Measurements from ENCODE around the gene MYO7A. TPM values are rescaled to one million over a fixed set of nuclear protein-coding genes. Genes with fewer than 3 reads are reported as not detected.

The MYO7A gene
- total RNA-seq, 4 donors from 2014 or later: 11.7 to 26.4 (median 17.7) TPM

DNA sequence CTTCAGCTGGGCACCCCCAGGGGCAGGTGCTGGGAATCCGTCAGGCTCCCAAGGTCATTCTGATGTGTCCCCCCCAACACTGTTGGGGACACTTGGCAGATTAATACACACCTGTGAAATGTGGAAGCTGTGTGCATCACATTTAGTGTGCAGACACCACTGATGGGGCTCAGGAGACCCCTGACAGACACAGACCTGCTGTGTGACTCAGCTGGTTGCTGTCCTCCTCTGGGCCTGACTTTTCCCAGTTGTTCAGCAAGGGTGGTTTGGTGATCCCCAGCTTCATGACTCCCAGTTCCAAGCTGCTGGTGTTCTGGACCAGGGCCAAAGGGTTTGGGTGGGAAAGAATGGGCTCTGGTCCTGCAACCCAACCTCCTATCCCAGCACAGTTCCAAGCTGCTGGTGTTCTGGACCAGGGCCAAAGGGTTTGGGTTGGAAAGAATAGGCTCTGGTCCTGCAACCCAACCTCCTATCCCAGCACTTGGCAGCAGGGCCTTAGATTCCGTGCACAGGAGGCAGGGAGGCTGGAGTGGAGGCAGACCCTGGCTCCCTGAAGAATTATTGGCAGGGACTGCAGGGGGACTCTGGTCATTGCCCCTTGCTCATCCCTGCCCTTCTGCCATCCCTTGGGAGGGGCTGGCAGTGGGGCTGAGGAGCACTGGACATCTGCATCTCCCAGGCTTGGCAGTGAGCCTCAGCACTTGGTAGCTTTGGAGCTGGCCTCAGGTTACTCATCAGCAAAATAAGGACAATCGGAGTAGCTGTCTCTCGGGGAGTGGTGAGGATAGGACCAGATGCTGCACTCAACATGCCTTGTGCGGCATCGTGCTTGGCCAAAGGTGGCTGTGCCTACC is 33.8 kb upstream of the MYO7A start:
- TF ChIP-seq, protein P1, sequence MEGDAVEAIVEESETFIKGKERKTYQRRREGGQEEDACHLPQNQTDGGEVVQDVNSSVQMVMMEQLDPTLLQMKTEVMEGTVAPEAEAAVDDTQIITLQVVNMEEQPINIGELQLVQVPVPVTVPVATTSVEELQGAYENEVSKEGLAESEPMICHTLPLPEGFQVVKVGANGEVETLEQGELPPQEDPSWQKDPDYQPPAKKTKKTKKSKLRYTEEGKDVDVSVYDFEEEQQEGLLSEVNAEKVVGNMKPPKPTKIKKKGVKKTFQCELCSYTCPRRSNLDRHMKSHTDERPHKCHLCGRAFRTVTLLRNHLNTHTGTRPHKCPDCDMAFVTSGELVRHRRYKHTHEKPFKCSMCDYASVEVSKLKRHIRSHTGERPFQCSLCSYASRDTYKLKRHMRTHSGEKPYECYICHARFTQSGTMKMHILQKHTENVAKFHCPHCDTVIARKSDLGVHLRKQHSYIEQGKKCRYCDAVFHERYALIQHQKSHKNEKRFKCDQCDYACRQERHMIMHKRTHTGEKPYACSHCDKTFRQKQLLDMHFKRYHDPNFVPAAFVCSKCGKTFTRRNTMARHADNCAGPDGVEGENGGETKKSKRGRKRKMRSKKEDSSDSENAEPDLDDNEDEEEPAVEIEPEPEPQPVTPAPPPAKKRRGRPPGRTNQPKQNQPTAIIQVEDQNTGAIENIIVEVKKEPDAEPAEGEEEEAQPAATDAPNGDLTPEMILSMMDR (IDR thresholded peaks at IDR 0.05; ENCODE audit: low read depth): no peak

DNA sequence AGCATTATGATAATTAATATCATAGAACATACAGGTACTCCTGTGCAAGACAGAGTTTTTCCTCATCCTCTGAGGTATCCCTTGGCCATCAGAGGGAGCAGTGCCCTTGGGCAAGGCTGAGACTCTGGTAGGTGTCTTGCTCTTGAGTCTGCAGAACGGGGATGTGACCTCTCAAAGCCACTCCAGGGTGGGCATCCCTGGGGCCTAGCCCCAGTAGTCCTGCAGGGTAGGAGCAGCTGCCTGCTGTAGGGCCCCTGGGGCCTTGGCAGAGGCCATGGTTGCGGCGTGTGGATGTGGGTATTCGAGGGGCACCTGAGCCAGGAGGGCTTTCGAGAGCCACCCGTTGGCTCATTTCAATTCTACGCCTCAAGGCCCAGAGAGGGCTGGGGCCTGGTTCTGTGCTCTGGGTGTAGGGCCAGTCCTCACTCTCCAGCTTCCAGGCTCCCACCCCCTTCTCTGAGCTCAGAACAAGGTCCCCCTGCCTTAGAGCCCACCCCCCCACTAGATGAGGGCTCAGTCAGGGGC is 33.1 kb upstream of the MYO7A start:
- TF ChIP-seq, protein P1 (IDR thresholded peaks at IDR 0.05; ENCODE audit: low read depth): no peak

DNA sequence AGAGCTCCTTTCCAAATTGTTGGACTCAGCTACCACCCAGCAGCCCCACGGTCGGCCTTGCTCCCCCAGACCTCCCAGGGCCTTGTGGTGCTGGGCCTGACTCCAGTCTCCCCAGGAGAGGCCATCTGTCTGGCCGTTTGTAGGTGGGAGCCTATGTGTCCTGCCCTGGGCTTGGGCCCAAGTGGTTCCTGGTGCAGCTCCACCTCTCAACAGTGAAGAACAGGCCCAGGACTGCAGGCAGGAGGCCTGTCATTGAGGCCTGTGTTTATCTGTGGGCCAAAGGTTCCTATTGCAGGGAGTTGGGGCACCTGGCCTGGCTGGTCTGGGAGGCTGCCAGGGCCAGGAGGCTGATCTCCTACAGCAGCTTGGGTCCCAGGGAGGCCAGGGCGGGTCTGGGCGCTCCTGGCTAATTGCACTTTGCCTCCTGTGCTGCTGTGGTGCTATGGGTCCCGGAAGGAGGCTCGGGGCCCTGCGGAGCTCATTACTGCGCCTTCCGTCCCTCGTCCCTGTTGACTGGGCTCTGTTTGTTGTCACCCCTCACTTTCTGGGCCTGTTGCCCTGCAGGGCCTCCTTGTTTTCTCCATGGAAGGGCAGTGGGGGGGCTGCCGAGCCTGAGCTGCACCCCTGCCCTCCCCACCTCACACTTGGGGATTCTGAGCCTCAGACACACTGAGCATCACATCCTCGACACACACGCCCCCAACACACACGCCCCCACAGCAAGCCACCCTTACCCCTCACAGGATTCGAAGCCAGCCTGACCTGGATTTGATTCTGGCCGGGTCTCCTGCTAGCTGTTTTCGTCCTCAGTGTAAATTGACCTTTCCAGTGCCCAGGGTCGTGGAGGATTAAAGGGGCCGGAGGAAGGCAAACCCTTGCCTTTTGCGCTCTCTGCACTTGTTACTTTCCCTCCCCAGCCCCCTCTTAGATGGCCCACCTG is 32.2 kb upstream of the MYO7A start:
- TF ChIP-seq, protein P1 (IDR thresholded peaks at IDR 0.05; ENCODE audit: low read depth): no peak

DNA sequence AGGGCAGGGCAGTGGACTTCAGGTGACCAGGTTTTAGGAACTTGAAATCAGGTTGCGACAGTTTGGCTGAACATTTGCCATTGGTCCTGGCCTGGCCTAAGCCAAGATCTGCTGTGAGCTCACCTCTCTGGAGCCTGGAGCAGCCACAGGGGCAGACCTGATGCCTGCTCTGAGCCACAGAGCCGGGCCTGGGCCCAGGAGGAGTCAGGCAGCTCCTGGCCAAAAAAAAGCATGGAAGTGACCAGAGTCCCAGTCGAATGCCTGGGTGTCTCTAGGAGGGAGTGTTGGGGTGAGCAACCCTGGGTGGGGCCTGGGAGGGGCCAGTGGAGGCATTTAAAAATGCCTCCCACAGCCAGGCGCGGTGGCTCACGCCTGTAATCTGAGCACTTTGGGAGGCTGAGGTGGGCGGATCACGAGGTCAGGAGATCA is 31.4 kb upstream of the MYO7A start:
- TF ChIP-seq, protein P1 (IDR thresholded peaks at IDR 0.05; ENCODE audit: low read depth): no peak

DNA sequence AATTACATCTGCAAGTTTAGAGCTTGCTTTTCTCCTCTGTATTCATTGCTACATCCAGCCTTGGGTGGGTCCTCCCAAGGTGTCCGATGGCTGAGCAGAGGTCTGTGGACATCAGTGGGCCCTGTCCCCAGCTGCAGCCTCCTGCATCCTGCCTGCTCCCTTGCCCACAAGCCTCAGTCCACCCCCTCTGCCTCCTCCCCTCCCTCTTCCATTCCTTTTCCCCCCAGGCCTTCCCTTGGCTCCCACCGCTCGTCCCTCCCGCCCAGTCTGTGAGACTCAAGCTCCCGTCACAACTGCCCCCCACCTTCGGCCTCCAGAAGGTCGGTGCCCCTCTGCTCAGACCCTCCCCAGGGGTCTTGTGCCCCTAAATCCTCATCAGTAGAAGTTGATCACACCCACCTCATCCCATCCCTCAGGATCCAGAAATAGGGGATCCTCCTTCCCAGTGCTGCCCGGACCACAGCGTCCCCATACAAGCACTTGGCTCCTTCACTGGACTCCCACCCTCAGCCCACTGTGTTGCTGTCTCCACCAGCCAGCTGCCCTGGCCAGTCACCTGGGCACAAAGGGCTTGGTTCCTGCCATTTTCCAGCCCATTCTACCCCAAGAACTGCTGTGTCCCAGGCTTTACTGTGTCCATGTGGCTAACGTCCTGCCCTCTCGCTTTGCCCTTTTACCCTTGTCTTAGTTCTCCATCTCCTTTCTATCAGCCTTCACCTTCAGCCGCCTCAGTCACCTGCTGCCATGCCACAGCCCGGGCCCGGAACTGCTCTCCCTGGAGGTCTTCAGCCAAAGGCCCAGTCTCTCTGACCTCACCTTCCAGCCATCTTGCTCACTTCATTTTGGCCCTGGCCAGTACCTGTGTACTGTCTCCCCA is 27.6 kb upstream of the MYO7A start:
- TF ChIP-seq, protein P1 (IDR thresholded peaks at IDR 0.05; ENCODE audit: low read depth): no peak

DNA sequence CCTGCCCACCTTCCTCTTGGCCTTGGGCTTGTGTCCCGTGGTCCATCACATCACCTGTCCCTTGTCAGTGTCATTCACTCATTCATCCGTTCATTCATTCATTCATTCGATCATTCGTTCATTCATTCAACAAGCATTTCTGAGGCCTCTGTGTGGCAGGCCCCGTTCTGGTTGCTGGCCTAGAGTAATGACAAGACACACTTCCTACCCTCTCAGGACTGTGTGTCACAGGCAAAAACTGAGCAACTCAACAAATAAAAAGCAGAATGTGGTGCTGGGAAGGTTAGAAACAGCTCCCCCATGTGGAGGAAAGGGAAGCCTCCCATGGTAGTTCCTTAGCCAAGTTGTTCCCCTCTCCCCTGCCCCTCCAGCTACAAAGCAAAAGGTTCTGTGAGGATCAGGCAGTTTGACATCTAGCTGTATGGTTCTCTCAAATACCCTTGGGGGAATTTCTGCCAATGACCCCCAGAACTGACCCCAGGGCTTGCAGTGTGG is 27.0 kb upstream of the MYO7A start:
- TF ChIP-seq, protein P1 (IDR thresholded peaks at IDR 0.05; ENCODE audit: low read depth): no peak

All from subcutaneous adipose tissue (tissue), 4 donors.